Stimulated activated CD8-positive, alpha-beta memory T cell treated with anti-CD3 and anti-CD28 coated beads, Interleukin-4, amount 100 ng/mL, for 4 hours (primary cell): ENCODE results near the gene TUBGCP3.

Experiments
- DNase-seq, 2 donors: peaks; one replicate each; pipeline ENCODE4 v3.0.0-alpha.2; 2020; ENCODE audit warnings: low read depth in 2 of 2, low spot score in 1 of 2

The TUBGCP3 gene

GRCh38 chr13:112454648-112455334, 133.2 kb downstream of the TUBGCP3 start:
- no peak for DNase-seq

- no peak for DNase-seq
These were observed 133.9 kb downstream of the TUBGCP3 start for GRCh38 chr13:112453874-112454647.

GRCh38 chr13:112453207-112453829, 134.6 kb downstream of the TUBGCP3 start:
- DNase-seq: no peak

- no peak for DNase-seq
These were observed 135.4 kb downstream of the TUBGCP3 start for GRCh38 chr13:112452380-112453206.

- no peak for DNase-seq
These were observed 136.2 kb downstream of the TUBGCP3 start for GRCh38 chr13:112451512-112452379.

GRCh38 chr13:112450904-112451240, 137.1 kb downstream of the TUBGCP3 start:
- DNase-seq: no peak

GRCh38 chr13:112450118-112450903, 137.6 kb downstream of the TUBGCP3 start:
- DNase-seq: no peak

- no peak for DNase-seq
These were observed 138.4 kb downstream of the TUBGCP3 start for GRCh38 chr13:112449545-112449930.

GRCh38 chr13:112448621-112449544, 139.1 kb downstream of the TUBGCP3 start:
- DNase-seq: no peak

- no peak for DNase-seq
These were observed 140.0 kb downstream of the TUBGCP3 start for GRCh38 chr13:112447761-112448603.

- DNase-seq: no peak
These were observed 140.6 kb downstream of the TUBGCP3 start for GRCh38 chr13:112447306-112447705.

- DNase-seq: no peak
These were observed 141.1 kb downstream of the TUBGCP3 start for GRCh38 chr13:112446867-112447266.

- no peak for DNase-seq
These were observed 141.5 kb downstream of the TUBGCP3 start for GRCh38 chr13:112446347-112446861.

- DNase-seq: no peak
These were observed 142.3 kb downstream of the TUBGCP3 start for GRCh38 chr13:112445411-112446271.

- DNase-seq: no peak
These were observed 143.2 kb downstream of the TUBGCP3 start for GRCh38 chr13:112444416-112445399.
